SK-N-MC (cell line): ENCODE data around the gene TREML2.

Source experiments
- EZH2 ChIP-seq: fragments of 200-600 bp; sonication (generic); IDR thresholded peaks from one replicate; pipeline ENCODE4 v1.6.1; 2017; ENCODE audit warnings: antibody characterized with exemption
- FOXP2 ChIP-seq: optimal IDR thresholded peaks from 2 replicates; pipeline ENCODE3; 2011; ENCODE audit warnings: mild to moderate bottlenecking, moderate library complexity; ENCODE audit not compliant: insufficient read depth; ENCODE audit errors: extremely low read length, control extremely low read depth
- POLR2AphosphoS5 ChIP-seq: IDR thresholded peaks from 2 replicates; pipeline ENCODE4 v1.6.1; 2012; ENCODE audit warnings: mild to moderate bottlenecking, low read depth, low read length, borderline replicate concordance

DNA sequence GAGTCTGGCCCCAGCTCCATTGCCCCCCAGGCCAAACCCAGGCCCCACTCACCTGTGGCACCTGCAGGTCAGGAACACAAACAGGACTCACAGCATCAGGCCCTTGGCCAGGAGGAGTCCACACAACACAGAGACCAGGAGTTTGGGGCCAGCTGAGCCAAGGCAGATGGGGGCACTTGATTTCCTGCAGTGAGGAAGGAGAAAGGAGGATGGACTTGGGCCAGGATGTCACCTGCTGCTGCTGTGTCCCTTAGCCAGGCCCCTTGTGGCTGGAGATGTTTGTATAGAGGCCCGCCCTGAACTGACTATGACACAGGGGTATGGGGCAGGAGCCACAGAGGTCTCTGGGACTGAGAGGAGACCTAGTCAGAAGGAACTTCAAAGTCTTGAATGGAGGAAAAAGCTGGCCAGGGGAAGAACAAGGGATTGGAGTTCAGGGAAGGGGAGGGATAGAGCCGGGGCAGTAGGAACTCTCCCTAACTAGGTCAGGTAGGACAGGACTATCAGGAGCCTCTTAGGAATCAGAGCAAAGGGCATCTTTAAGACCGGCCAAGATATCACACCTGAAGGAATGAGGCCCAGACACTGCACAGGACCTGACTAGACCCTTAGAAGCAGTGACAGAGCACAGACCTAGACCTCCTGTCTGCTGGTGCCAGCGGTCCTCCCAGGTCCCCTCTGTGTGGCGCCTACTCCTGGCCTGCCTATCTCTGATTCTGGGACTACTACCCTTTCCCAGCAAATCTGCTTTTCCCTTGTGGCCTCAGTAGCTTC is 8.8 kb upstream of the TREML2 start:
- TF ChIP-seq POLR2AphosphoS5 (no peak), EZH2 (no peak), FOXP2 (no peak)
